Hematopoietic multipotent progenitor cell (in vitro differentiated cells): ENCODE data around the gene FAM25C. TPM values are rescaled to one million over a fixed set of nuclear protein-coding genes. Genes with fewer than 3 reads are reported as not detected.
"Not testable (repeated sequence)": the region's sequence is repeated elsewhere in the genome, so short reads cannot be mapped to it uniquely, and the experiment has no call there.

Experiments used
- DNase-seq, 3 donors: peaks; one replicate each; pipeline ENCODE4 v3.0.0-alpha.2; 2011 to 2015; ENCODE audit warnings: low read depth in 2 of 3, low spot score in 2 of 3
- small RNA-seq: library from RNA; depleted of rRNA; stranded (forward); fragments of <200 nt; gene quantifications from one replicate; pipeline ENCODE3, GENCODE V24; 2012
- total RNA-seq: library from RNA; depleted of rRNA; stranded (reverse); fragments of >200 nt; gene quantifications from one replicate; pipeline ENCODE4 v1.2.3, GENCODE V29; 2012

FAM25C gene
- total RNA-seq, 1 donor = not detected

GRCh38 chr10:47959677-47960076 is 39.9 kb downstream of the FAM25C start:
- DNase-seq = not testable (repeated sequence)

- DNase-seq = not testable (repeated sequence)
Observed at GRCh38 chr10:47957158-47957557, 42.4 kb downstream of the FAM25C start.

GRCh38 chr10:47947424-47947823 is 52.2 kb downstream of the FAM25C start:
- peak in 1 of 3 donors; percentile 6 for DNase-seq

Small RNA genes within 50 kb of the gene (small RNA-seq; reads per million reads assigned to genes)
- not detected for gene RNA5SP315

Other genes with a start within 250 kb of the FAM25C start
- under 0.01 TPM for gene SYT15B, start 236.2 kb downstream of the FAM25C start, total RNA-seq
- under 0.01 TPM for gene NPY4R2, start 81.1 kb downstream of the FAM25C start, total RNA-seq